SK-N-MC (cell line): Measurements from ENCODE around the gene ADORA3.

ENCODE experiments used
- EZH2 ChIP-seq: fragments of 200-600 bp; sonication (generic); IDR thresholded peaks from one replicate; pipeline ENCODE4 v1.6.1; 2017; ENCODE audit warnings: antibody characterized with exemption
- FOXP2 ChIP-seq: optimal IDR thresholded peaks from 2 replicates; pipeline ENCODE3; 2011; ENCODE audit warnings: mild to moderate bottlenecking, moderate library complexity; ENCODE audit not compliant: insufficient read depth; ENCODE audit errors: extremely low read length, control extremely low read depth
- POLR2AphosphoS5 ChIP-seq: IDR thresholded peaks from 2 replicates; pipeline ENCODE4 v1.6.1; 2012; ENCODE audit warnings: mild to moderate bottlenecking, low read depth, low read length, borderline replicate concordance

DNA sequence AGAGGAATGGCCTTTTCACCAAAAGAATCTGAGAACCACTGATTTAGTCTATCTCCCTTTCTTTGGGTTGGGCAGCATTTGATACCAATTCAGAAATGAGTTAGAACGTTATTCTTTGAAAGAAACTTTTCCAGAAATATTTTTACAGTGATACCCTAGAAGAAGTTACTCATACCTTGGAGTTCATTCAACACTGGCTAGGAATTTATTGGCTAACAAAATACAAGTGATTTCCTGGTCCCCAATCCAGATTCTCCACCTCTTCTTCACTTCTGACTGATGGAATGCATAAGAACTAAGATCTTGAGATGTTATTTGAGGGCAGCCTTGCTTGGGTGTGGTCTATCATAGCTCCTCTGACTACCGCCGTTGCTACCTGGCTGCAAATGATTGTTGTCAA, 20.3 kb downstream of the ADORA3 start:
- TF ChIP-seq EZH2 (no peak), FOXP2 (no peak), POLR2AphosphoS5 (no peak)
